Measurements from ENCODE around the gene ZCCHC18.

DNA sequence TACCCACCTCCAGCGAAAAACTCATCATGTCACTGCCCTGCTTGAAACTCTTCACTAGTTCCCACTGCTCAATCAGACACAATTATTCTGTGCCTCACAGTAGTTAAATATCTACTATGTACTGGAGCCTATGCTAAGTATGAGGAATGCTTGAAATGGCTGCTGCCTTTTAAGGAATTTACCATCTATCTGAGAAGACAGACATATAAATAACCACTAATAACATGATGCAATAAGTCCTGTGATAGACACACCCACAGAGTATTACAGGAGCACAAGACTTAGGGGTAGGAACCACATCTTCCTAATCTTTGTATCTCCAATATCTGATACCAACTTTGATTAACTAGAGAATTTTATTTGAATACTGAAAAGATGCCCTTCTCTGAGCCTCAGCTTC lies 23.4 kb downstream of the ZCCHC18 start:
- TF ChIP-seq RAD21 (IDR thresholded peaks at IDR 0.05; ENCODE audit: low read depth) (no peak), SP1 (IDR thresholded peaks at IDR 0.05; ENCODE audit: low read depth) (no peak), POLR2A (IDR thresholded peaks at IDR 0.05; ENCODE audit: borderline replicate concordance, extremely low read depth, insufficient read depth, insufficient read length) (no peak)
- TF ChIP-seq, protein P1, sequence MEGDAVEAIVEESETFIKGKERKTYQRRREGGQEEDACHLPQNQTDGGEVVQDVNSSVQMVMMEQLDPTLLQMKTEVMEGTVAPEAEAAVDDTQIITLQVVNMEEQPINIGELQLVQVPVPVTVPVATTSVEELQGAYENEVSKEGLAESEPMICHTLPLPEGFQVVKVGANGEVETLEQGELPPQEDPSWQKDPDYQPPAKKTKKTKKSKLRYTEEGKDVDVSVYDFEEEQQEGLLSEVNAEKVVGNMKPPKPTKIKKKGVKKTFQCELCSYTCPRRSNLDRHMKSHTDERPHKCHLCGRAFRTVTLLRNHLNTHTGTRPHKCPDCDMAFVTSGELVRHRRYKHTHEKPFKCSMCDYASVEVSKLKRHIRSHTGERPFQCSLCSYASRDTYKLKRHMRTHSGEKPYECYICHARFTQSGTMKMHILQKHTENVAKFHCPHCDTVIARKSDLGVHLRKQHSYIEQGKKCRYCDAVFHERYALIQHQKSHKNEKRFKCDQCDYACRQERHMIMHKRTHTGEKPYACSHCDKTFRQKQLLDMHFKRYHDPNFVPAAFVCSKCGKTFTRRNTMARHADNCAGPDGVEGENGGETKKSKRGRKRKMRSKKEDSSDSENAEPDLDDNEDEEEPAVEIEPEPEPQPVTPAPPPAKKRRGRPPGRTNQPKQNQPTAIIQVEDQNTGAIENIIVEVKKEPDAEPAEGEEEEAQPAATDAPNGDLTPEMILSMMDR (IDR thresholded peaks at IDR 0.05 in 2 of 3, conservative IDR thresholded peaks at IDR 0.05 in 1 of 3; ENCODE audit: borderline replicate concordance in 1 of 3, insufficient read depth in 1 of 3, low read depth in 2 of 3, low read length in 2 of 3): no peak
- TF ChIP-seq, protein P2, sequence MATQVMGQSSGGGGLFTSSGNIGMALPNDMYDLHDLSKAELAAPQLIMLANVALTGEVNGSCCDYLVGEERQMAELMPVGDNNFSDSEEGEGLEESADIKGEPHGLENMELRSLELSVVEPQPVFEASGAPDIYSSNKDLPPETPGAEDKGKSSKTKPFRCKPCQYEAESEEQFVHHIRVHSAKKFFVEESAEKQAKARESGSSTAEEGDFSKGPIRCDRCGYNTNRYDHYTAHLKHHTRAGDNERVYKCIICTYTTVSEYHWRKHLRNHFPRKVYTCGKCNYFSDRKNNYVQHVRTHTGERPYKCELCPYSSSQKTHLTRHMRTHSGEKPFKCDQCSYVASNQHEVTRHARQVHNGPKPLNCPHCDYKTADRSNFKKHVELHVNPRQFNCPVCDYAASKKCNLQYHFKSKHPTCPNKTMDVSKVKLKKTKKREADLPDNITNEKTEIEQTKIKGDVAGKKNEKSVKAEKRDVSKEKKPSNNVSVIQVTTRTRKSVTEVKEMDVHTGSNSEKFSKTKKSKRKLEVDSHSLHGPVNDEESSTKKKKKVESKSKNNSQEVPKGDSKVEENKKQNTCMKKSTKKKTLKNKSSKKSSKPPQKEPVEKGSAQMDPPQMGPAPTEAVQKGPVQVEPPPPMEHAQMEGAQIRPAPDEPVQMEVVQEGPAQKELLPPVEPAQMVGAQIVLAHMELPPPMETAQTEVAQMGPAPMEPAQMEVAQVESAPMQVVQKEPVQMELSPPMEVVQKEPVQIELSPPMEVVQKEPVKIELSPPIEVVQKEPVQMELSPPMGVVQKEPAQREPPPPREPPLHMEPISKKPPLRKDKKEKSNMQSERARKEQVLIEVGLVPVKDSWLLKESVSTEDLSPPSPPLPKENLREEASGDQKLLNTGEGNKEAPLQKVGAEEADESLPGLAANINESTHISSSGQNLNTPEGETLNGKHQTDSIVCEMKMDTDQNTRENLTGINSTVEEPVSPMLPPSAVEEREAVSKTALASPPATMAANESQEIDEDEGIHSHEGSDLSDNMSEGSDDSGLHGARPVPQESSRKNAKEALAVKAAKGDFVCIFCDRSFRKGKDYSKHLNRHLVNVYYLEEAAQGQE (IDR thresholded peaks at IDR 0.05; ENCODE audit: low read depth): no peak
